ENCODE data around the gene SLC66A1. TPM values are rescaled to one million over a fixed set of nuclear protein-coding genes. Genes with fewer than 3 reads are reported as not detected.
"Not testable (repeated sequence)": the region's sequence is repeated elsewhere in the genome, so short reads cannot be mapped to it uniquely, and the experiment has no call there.

SLC66A1 gene
- total RNA-seq, 1 donor from 2014 or later: 18.8 TPM

- TF ChIP-seq, protein P1, sequence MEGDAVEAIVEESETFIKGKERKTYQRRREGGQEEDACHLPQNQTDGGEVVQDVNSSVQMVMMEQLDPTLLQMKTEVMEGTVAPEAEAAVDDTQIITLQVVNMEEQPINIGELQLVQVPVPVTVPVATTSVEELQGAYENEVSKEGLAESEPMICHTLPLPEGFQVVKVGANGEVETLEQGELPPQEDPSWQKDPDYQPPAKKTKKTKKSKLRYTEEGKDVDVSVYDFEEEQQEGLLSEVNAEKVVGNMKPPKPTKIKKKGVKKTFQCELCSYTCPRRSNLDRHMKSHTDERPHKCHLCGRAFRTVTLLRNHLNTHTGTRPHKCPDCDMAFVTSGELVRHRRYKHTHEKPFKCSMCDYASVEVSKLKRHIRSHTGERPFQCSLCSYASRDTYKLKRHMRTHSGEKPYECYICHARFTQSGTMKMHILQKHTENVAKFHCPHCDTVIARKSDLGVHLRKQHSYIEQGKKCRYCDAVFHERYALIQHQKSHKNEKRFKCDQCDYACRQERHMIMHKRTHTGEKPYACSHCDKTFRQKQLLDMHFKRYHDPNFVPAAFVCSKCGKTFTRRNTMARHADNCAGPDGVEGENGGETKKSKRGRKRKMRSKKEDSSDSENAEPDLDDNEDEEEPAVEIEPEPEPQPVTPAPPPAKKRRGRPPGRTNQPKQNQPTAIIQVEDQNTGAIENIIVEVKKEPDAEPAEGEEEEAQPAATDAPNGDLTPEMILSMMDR (IDR thresholded peaks at IDR 0.05): no peak
- Mint-ChIP-seq H3K36me3 (ENCODE audit: low read depth) (peaks cover 5% of the 10 kb centered on the region), H3K4me3 (ENCODE audit: unreplicated experiment) (no peak overlapping the region), H3K4me1 (ENCODE audit: low read depth) (no peaks in the 10 kb centered on the region), H3K27ac (ENCODE audit: unreplicated experiment) (no peak overlapping the region), H3K27me3 (ENCODE audit: low read depth) (no peaks in the 10 kb centered on the region), H3K9me3 (ENCODE audit: low read depth) (peaks cover 3% of the 10 kb centered on the region)
- no peak for DNase-seq (ENCODE audit: low spot score)
These were observed 27.2 kb upstream of the SLC66A1 start for GRCh38 chr1:19284881-19285280.

DNA sequence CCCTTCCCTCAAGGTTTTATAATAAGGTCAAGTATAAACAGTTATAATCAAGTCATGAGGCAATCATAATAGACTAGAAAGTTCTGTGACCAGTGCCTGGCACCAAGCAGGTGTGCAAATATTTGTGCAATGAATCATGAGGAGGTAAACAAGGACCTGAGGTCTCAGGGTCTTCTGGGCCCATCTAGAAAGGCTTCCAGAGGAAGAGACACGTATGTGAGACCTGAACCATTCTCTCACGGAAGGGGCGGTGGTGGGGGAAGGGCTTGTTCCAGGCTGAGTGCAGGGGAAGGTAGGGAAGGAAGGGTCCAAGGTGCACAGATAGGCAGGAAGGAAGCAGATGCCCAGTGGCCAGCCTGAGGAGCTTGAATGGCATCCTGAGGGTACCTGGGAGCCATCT, 26.8 kb upstream of the SLC66A1 start:
- not testable (repeated sequence) for H3K9me3 Mint-ChIP-seq (ENCODE audit: low read depth); H3K4me3 Mint-ChIP-seq (ENCODE audit: unreplicated experiment); H3K27me3 Mint-ChIP-seq (ENCODE audit: low read depth); H3K4me1 Mint-ChIP-seq (ENCODE audit: low read depth); H3K27ac Mint-ChIP-seq (ENCODE audit: unreplicated experiment); DNase-seq (ENCODE audit: low spot score); H3K36me3 Mint-ChIP-seq (ENCODE audit: low read depth)

- DNase-seq (ENCODE audit: low spot score); H3K4me1 Mint-ChIP-seq (ENCODE audit: low read depth); H3K27me3 Mint-ChIP-seq (ENCODE audit: low read depth); H3K9me3 Mint-ChIP-seq (ENCODE audit: low read depth); H3K36me3 Mint-ChIP-seq (ENCODE audit: low read depth); H3K4me3 Mint-ChIP-seq (ENCODE audit: unreplicated experiment); H3K27ac Mint-ChIP-seq (ENCODE audit: unreplicated experiment): not testable (repeated sequence)
These were observed 26.3 kb upstream of the SLC66A1 start for GRCh38 chr1:19285807-19286206.

DNA sequence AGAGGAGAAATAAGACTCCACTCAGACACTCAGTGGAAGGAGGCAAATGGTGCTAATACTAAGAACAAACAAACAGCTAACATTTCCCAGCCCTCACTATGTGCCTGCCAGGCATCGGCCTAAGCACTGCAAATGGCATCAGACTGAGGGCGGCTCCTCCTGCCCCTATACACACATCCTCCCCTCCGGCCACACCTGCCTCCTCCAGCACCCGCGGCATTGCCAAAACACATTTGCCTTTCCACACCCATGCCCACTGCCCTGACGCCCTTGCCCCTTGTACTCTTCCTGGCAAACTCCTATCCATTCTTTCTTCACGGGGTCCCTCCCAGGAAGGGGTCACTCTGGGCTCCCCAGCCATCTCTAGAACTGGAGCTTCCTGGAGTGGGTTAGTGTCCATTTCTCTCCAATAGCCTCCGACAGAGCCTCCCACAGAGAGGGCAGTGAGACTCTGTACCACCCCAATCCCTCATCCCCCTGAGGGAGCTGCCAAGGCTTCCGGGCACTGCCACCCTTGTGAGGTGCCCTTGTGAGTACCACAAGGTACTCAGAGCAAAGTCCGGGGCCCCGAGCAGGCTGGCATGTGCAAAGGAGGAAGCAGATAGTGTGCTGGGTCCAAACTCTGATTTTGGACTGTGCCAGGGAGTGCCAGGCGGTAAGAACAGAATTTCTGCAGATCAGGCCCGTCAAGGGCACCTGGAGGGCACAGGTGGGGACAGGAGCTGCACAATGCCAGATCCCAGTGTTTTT, 24.5 kb upstream of the SLC66A1 start:
- no peaks in the 10 kb centered on the region for H3K27me3 Mint-ChIP-seq (ENCODE audit: low read depth)
- no peak for DNase-seq (ENCODE audit: low spot score)
- H3K9me3 Mint-ChIP-seq (ENCODE audit: low read depth): no peaks in the 10 kb centered on the region
- peaks cover 5% of the 10 kb centered on the region for H3K36me3 Mint-ChIP-seq (ENCODE audit: low read depth)
- TF ChIP-seq, protein P1 (IDR thresholded peaks at IDR 0.05): no peak
- peak overlapping the region; percentile 15 for H3K4me3 Mint-ChIP-seq (ENCODE audit: unreplicated experiment)
- no peaks in the 10 kb centered on the region for H3K4me1 Mint-ChIP-seq (ENCODE audit: low read depth)
- no peak overlapping the region for H3K27ac Mint-ChIP-seq (ENCODE audit: unreplicated experiment)

GRCh38 chr1:19288324-19289241, 23.5 kb upstream of the SLC66A1 start, which contains the start of gene AKR7A3:
TSS of gene AKR7A3 (minus strand) at chr1:19288770. CDS start at chr1:19288709, 61 bp downstream.
- not testable (repeated sequence) for H3K9me3 Mint-ChIP-seq (ENCODE audit: low read depth); DNase-seq (ENCODE audit: low spot score); H3K36me3 Mint-ChIP-seq (ENCODE audit: low read depth); H3K4me1 Mint-ChIP-seq (ENCODE audit: low read depth); H3K27me3 Mint-ChIP-seq (ENCODE audit: low read depth); H3K27ac Mint-ChIP-seq (ENCODE audit: unreplicated experiment)
- H3K4me3 Mint-ChIP-seq (ENCODE audit: unreplicated experiment): peak within 1 kb of the TSS; percentile 49

- Mint-ChIP-seq H3K4me3 (ENCODE audit: unreplicated experiment) (peak overlapping the region; percentile 49), H3K27ac (ENCODE audit: unreplicated experiment) (no peak overlapping the region), H3K4me1 (ENCODE audit: low read depth) (no peaks in the 10 kb centered on the region), H3K9me3 (ENCODE audit: low read depth) (peaks cover 4% of the 10 kb centered on the region), H3K27me3 (ENCODE audit: low read depth) (no peaks in the 10 kb centered on the region), H3K36me3 (ENCODE audit: low read depth) (peaks cover 4% of the 10 kb centered on the region)
- no peak for DNase-seq (ENCODE audit: low spot score)
- TF ChIP-seq, protein P1 (IDR thresholded peaks at IDR 0.05): no peak
These were observed 22.9 kb upstream of the SLC66A1 start for GRCh38 chr1:19289244-19289643.
